DMS153 (cell line): ENCODE results near the gene FADS1.

Source experiments
- DNase-seq: peaks from one replicate; lab custom pipeline; 2025; lab: John Stamatoyannopoulos, UW

FADS1 gene

DNA sequence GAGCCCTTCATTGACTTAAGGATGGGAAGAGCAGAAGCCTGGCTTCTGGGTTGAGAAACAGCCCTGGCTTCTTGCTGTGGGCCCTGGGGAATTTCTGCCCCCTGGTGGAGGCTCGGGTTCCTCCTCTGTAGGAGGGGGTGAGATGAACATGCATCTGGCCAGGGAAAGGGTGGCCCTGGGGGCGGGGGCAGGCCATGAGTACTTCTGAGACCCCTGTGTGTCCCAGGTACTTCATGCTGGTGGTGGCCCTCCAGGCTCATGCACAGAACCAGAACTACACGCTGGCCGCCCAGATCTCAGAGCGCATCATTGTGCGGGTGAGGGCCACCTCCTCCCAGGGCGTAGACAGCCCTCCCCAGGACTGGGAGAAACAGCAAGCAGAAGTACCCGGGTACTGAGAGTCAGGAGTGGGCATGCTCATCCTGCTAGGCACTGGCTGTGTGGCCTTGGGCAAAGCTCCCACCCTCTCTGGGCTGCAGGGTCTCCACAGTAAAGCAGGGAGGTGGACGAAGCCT, 40.2 kb downstream of the FADS1 start:
- DNase-seq: no peak

DNA sequence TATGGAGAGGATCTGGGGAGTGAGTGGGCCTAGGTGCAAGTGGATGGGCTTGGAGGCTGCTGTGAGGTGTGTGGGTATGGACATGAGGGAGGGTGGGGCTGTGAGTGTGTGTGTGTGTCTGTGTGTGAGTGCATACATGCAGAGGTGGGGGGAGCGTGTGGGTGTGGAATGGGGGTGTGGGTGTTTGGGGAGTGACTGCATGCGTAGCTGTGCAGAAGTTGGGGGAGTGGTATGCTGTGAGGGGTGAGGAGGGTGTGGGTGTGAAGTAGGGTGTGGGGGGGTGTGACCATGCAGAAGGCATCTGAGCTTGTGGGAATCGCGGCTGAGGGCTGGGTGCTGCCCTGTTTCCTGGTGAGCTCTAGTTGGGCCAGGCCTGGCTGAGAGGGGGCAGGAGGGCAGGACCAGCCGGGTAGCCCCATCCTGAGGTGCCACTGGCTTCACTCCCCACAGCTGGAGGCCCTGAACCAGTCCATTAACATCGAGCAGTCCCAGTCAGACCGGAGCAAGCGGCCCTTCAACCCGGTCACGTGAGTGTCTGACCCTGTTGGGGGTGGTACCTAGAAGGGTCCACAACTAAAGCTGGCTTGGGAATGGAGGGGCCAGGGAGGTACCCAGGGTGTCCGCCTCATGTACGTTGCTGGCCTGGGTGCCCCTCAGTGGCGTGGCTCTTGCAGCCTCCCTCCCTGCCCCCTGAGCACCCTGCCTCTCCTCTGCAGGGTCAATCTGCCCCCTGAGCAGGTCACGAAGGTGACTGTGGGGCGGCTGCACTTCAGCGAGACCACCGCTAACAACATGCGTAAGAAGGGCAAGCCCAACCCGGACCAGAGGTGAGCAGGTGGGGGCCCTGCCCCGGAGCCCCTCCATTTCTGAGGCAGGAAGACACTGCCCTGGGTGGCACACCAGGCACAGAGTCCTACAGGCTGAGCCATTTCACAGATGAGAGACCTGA, 40.9 kb downstream of the FADS1 start:
- no peak for DNase-seq

DNA sequence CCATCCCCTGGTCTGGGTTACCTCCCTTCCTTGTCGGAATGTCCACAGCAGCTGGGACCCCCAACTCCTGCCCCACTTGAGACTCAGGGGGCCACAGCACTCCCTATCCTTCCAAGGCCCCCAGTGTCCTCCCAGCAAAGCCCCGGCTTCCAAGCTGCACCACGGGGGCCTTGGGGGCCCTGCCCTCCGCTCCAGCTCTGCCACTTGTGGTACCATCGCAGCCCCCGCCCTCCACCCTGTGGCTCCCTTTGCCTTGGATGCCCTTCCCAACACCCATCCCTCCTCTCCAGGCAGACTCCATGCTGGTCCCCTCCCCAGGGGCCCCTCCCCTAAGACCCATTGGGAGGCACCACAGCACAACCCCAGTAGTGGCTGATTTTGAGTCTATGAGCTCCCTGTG, 41.7 kb downstream of the FADS1 start:
- no peak for DNase-seq

DNA sequence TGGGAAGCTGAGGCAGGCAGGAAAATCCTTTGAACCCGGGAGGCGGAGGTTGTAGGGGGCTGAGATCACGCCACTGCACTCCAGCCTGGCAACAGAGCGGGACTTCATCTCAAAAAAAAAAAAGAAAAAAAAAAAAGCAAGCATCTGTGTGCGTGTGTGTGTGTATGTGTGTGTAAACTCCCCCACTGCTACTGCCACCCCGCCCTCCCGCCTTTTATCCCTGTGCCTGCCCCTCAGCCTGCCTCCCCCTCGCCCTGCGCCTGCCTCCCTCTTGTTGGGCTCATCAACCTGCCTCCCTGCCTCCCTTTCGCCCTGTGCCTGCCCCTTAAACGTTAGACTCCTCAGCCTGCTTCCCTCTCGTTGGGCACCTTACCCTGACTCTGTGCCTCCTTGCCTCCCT, 42.4 kb downstream of the FADS1 start:
- DNase-seq: no peak

DNA sequence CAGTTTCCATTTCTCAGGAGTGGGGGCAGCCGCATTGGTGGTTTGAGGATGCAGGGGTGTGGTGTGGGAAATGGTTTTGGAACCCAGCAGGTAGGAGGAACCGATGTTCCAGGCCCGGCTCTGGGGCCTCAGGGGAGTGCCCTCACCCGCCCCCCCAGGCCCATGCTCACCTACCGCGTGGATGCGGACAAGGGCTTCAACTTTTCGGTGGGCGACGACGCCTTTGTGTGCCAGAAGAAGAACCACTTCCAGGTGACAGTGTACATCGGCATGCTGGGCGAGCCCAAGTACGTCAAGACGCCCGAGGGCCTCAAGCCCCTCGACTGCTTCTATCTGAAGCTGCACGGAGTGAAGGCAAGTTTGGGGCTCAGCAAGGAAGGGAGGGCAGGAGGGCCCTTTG, 43.0 kb downstream of the FADS1 start:
- no peak for DNase-seq

DNA sequence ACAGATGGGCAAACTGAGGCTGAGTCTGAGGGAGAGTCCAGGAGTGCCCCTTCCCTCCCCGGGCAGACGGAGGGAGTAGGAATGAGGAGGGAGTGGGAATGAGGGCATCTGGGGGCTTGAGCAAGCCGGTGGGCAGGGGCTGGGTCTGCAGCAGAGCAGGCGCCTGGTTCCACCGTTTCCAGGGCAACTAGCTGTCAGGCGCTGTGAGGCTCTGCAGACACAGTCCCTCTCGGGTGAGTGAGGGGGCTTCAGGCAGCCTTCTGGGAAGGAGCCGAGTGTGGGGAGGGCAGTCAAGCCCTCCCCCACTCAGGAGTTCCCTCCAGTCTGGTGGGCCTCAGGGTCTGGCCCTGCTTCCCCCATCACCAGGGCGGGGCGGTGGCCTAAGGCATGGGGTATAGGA, 43.4 kb downstream of the FADS1 start:
- DNase-seq: no peak

DNA sequence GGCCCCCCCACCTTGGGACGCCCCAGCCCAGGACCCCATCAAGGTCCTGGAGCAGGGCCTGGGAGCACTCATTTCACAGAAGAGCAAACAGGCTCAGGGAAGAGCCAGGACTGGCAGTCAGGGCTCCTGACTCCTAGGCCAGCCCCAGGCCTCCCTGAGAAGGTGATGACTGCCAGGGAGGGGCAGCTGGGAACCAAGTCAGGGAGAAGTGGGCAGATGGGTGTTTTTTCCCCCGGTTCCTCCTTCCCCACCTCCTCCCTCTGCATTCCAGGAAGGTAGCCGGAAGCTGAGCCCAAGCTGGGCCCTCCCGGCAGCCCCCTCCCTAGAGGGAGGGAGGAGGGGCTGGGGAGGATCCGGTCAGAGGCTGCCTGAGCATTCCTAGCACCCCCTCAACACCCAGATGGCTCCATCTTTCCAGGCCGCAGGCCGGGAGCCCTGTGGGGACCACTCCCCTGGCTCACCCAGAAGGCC, 44.8 kb downstream of the FADS1 start:
- no peak for DNase-seq

DNA sequence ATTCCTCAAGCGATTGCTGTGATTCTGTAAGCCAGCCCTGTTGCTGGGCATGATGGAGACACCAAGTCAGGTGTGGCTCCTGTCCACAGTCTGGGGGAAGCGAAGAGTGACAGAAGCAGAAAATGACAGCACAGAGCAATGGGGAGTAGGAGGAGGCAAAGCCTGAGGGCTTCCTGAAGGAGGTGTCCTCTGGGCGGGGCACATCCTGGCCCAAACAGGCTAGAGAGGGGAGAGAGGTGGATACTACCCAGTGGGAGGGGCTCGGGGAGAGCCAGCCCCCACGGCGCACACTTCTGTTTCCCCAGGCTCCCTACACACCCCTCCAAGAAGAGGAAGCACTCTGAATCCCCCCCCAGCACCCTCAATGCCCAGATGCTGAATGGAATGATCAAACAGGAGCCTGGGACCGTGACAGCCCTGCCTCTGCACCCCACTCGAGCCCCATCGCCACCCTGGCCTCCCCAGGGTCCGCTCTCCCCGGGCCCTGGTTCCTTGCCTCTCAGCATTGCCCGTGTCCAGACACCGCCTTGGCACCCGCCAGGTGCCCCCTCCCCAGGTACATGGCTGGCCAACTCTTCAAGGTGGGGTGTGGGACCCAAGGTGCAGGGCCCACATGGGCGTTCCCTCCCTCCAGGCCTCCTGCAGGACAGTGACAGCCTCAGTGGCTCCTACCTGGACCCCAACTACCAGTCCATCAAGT, 45.5 kb downstream of the FADS1 start:
- DNase-seq: no peak

DNA sequence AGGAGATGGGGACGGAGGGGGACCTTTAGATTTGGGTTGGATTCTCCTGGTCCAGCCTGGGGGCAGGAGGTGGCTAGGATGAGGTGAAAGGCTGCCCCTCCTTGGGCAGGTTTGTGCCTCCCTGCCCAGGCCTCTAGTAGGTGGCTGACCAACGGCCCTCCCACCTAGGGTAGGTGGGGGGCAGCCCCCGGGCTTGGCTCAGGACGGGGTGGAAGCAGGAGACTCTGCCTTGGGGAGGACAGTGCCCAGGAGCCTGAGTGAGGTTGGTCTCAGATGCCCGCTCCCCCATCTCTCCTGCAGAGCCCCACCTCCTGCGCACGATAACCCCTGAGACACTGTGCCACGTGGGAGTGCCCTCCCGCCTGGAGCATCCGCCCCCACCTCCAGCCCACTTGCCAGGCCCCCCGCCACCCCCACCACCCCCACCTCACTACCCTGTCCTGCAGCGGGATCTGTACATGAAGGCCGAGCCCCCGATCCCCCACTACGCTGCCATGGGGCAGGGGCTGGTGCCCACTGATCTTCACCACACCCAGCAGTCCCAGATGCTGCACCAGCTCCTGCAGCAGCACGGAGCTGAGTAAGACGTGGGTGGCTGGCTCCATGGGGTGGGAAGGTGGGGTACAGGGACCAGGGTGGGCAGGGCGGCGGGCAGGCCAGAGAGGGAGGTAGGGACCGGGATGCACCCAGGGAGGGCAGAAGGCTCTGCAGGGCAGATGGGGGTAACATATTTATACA, 46.7 kb downstream of the FADS1 start:
- DNase-seq: no peak

DNA sequence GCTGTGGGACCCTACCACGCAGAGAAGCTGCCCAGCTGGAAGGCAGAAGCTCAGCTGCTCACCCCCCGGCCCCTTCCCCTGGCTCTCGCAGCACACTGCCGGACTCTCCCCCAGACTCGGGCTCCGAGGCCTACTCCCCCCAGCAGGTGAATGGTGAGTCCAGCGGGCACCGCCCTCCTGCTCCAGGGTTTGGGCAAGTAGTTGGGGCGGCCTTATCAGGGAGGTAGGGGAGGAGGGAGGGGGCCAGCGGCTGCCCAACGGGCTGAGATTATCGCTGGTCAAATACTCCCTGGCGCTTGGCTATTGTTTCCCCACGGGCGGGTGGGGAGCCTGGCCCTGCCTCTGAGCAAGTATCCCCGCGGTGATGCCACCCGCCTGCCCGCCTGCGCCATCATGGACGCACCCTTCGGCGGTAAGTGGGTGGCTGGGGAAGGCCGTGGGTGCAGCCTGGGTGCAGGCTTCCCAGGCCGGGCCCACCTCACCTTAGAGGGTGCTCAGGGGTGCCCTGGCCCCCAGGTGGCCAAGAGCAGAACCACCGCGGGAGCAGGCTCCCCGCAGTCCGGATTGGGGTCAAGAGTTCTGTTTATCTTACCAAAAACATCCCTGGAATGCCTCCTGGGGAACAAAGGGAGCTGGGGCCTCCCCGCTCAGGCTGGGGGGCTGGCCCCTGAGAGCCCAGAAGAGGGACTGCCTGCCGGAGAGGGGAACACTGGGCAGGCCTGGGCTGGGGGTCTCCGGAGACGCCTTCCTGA, 47.5 kb downstream of the FADS1 start:
- no peak for DNase-seq

DNA sequence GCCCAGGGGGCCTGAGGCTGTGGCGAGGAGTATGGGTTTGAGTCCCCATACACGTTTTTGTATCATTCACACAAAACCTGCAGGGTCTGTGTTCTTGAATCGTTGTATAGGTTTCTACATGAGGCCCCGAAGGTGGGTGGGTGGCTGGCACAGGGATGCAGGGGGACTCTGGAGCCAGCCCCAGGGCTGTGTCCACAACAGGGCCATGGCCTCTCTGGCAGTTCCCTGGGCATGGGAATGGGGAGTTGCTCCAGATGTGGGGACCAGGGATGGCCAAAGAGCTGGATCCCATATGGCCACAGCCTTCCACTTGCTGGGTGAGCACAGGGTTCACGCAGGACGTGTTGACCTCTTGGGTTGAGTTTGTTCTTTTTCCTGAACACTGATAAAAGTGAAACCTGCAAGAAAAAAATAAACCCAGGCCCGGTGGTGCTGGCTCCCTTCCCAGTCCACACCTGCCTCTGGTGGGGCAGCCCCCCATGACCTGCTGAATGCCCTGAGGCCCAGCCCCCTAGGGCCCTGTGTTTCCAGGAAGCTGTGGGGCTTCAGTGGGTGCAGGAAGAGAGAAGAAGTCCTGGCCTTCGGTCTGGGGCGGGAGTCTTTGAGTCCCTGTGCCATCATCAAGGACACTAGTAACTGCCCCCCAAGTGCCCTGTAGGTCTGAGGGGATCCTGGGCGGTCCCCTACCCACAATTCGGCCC, 48.3 kb downstream of the FADS1 start:
- DNase-seq: no peak

DNA sequence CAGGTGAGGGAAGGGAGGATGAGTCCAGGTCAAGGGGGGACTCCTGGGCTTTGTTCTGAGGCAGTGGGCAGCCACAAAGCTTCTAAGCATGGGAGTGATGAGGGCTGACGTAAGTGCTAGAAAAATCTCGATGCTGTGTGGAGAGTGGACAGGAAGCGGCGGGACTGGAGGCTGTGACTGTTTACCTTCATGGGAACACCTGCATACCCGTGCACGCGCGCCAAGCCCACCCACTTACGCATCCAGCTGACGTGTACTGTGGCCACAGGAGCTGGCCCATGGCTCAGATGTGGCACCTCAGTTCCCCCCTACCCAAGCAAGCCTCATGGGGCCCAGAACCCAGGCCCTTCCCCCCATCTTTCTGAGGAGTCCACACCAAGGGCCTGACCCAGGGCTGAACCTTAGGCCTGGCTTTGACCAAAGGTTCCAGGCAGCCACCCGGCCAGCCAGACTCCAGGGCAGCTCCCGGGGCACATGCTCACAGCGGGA, 50.4 kb downstream of the FADS1 start:
- no peak for DNase-seq

DNA sequence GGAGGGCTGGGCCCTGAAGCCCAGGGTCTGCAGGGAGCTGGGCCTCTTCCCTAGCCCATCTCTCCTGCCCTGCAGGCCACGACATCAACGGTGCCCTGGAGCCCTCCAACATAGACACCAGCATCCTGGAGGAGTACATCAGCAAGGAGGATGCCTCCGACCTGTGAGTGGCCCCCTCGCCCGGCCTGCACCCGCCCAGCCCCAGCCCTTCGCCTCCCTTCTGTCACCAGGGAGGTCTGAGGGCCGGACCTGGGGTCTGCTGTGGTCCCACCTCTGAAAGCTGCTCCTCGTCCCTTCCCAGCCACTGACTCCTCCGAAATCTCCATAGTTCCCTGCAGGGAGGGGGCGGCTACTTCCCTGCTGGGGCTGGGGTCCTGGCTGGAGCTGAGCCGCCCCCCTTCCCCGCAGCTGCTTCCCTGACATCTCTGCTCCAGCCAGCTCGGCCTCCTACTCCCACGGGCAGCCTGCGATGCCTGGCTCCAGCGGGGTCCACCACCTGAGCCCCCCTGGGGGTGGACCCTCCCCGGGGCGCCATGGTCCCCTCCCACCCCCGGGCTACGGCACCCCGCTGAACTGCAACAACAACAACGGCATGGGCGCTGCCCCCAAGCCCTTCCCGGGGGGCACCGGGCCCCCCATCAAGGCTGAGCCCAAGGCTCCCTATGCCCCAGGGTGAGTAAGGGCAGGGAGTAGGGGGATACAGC, 51.1 kb downstream of the FADS1 start:
- no peak for DNase-seq

DNA sequence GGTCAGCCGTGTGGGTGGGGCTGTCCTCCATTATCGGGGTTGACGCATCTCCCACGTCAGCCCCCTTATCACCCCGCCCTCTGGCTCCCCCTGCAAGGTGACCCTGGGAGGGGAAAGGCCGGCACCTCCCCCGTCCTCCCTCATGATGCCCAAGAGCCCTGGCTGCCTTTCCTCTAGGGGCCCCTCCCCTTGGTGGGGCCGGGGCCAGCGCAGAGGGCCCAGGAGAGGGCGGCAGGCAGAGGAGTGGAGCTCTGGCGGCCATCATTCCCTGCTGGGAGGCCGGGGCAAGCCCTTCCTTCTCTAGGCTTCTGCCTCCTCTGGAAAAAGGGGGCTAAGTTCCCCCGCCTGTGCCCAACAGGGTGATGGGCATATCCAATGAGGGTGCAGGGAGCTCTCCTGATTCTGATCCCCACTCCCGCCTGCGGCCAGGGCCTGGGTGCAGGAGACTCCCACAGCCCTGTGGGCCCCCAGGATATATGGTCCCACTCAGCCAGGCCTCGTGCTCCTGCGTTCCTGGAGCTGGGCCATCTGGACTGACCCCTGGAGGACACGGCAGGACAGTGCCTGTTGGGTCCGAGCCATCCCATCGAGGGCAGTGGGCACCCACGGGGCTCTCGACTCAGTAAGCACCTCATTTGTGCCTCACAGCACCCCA, 52.1 kb downstream of the FADS1 start:
- no peak for DNase-seq

DNA sequence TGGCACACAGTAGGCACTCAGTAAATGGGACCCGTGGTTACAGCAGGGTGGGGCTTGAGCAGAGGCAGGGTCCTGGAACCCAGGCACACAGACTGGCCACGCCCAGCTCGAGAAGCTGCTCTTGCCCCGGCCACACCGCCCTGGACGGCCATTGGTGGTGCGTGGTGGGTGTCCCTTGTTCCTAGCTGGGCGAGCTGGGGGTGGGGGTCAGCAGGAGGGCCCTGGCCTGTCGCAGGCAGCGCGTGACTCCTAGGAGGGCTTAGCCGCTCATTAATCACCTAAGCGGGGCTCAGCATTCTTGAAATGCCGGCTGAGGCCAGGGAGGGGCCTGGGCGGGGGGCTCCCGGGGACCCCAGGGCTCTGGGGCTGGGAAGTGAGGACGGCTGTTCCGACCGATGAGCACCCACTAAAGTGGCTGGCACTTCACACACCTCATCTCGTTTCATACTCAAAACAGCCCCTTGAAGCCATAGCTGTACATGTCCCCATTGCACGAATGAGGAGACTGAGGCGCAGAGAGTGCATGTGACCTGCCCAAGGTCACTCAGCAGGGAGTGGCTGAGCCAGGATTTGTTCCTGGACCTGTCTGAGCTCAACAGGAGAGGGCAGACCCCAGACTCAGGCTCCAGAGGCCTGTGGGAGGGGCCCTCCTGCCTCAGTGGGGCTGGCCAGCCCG, 52.7 kb downstream of the FADS1 start:
- no peak for DNase-seq

DNA sequence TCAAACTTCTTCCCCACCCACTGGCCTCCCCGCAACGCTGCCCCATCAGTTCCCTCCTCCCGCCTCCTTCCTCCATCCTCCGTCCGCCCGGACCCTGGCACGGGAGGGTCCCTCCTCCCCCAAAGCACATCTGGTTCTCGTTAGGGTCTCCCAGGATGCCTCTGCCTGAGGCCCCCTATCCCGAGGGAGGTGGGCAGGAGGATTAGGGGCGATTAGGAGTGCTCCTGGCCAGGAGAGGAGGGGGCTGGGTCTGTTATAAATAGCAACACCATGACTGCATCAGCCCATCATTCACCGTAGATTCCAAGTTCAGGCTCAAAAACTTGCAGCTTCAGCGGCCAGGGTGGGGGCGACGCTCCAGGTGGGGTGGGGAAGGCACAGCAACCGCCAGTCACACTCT, 54.0 kb downstream of the FADS1 start:
- DNase-seq: no peak

DNA sequence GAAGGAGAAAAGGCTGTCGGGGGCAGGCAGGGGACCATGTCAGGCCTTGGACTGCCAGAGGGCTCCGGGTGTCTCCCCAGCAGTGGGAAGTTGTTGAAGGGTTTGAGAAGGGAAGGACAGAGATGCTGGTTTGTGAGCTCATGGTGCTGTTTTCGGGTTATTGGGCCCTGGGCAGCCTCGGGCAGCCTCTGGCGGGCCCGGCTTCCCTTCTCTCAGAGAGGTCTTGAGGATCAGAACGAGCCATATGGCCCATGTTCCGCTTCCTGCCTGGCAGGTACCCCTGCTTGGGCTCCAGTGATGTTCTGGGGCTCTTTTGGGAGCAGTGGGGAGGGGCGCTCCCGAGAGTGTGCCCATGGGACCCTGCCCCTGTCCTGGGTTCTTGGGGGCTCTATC, 54.6 kb downstream of the FADS1 start:
- no peak for DNase-seq

DNA sequence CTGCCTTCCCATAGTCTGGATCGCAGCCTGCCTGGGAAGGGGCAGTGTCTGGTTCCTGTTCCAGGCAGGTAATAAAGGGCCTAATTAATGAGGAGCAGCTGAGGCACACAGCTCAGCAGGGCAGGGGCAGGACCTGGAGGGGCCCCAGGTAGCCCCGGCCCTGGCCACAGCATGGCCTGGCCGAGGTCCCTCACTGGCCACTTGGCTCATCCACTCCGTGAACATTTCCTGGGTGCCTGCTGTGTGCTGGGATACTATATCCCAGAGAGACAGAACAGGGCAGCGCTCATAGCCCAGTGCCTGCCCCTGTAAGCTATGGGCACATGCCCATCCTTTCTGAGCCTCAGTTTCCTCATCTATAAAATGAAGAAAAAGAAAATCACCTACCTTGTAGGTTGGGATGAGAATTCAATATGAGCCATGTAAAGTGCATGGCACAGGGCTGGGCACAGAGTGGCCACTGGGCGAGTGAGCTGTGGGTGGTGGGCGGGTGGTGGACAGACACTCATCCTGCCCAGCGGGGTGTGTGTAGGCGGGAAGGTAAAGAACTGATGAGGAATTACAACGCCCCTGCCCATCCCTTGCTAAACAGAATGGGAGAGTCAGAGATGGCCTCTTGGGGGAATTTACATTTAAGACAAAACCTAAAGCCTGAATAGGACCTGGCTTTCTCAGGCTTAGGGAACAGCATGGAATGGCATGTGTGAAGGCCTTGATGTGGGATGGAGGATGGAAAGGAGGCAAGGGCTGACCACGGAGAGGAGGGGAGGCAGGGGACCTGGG, 55.2 kb downstream of the FADS1 start:
- DNase-seq: no peak
